CD4-positive, alpha-beta memory T cell (primary cell): Measurements from ENCODE around the gene RBM42. TPM values are rescaled to one million over a fixed set of nuclear protein-coding genes. Genes with fewer than 3 reads are reported as not detected.
A peak's percentile ranks its signal among the peaks of the same experiment; 100 is the strongest.
"Not testable (repeated sequence)": the region's sequence is repeated elsewhere in the genome, so short reads cannot be mapped to it uniquely, and the experiment has no call there.

ENCODE experiments used
- CTCF ChIA-PET: fragments of 350-600 bp; sonication (Branson Sonifier 250); formaldehyde crosslinking; loops from one replicate; lab custom pipeline; 2021; ENCODE audit warnings: inconsistent platforms; ENCODE audit not compliant: partially characterized antibody; lab: Charles Lee
- POLR2A ChIA-PET: fragments of 350-600 bp; sonication (Branson Sonifier 250); formaldehyde crosslinking; loops from one replicate; lab custom pipeline; 2021; ENCODE audit not compliant: partially characterized antibody; lab: Charles Lee
- DNase-seq, 5 donors: peaks; one replicate each; pipeline versions ENCODE4 v3.0.0 to v3.0.0-alpha.2; 2020 to 2022; ENCODE audit warnings: mixed read lengths in 1 of 5
- H3K27ac ChIP-seq: one replicate; pipeline ENCODE4 v1.7.0; 2013; ENCODE audit warnings: low read depth, low read length
- H3K27me3 ChIP-seq: 2 replicates; pipeline ENCODE4 v1.7.0; 2013; ENCODE audit warnings: mild to moderate bottlenecking, low read length, moderate library complexity; ENCODE audit not compliant: insufficient read depth
- H3K36me3 ChIP-seq: 2 replicates; pipeline ENCODE4 v1.7.0; 2013; ENCODE audit warnings: mild to moderate bottlenecking, low read length, moderate library complexity; ENCODE audit not compliant: insufficient read depth
- H3K4me1 ChIP-seq: 2 replicates; pipeline ENCODE4 v1.7.0; 2013; ENCODE audit warnings: mild to moderate bottlenecking, low read length, moderate library complexity; ENCODE audit not compliant: insufficient read depth
- H3K4me3 ChIP-seq, 2 donors: one replicate each; pipeline ENCODE4 v1.7.0; 2013; ENCODE audit warnings: low read length in 2 of 2, mild to moderate bottlenecking in 1 of 2
- H3K9me3 ChIP-seq, 2 donors: one replicate each; pipeline ENCODE4 v1.7.0; 2013; ENCODE audit warnings: low read length in 2 of 2, control low read depth in 1 of 2; ENCODE audit not compliant: control insufficient read depth in 1 of 2
- H3K27ac Mint-ChIP-seq, 7 donors: one replicate each; pipeline ENCODE4 v1.8.0; 2020 to 2021; ENCODE audit warnings: mixed read lengths in 7 of 7, mild to moderate bottlenecking in 6 of 7, inconsistent platforms in 3 of 7, moderate library complexity in 3 of 7
- H3K27me3 Mint-ChIP-seq, 2 donors: one replicate each; pipeline ENCODE4 v1.8.0; 2020 to 2021; ENCODE audit warnings: mixed read lengths in 2 of 2
- H3K36me3 Mint-ChIP-seq, 2 donors: one replicate each; pipeline ENCODE4 v1.8.0; 2020 to 2021; ENCODE audit warnings: mixed read lengths in 2 of 2, inconsistent platforms in 1 of 2, mild to moderate bottlenecking in 1 of 2
- H3K4me1 Mint-ChIP-seq, 4 donors: one replicate each; pipeline ENCODE4 v1.8.0; 2020 to 2021; ENCODE audit warnings: mixed read lengths in 4 of 4, mild to moderate bottlenecking in 1 of 4
- H3K4me3 Mint-ChIP-seq, 8 donors: one replicate each; pipeline ENCODE4 v1.8.0; 2020 to 2021; ENCODE audit warnings: mixed read lengths in 8 of 8, mild to moderate bottlenecking in 7 of 8, moderate library complexity in 6 of 8, inconsistent platforms in 3 of 8
- H3K9me3 Mint-ChIP-seq, 8 donors: one replicate each; pipeline ENCODE4 v1.8.0; 2020 to 2021; ENCODE audit warnings: mixed read lengths in 8 of 8, mild to moderate bottlenecking in 5 of 8, inconsistent platforms in 3 of 8, moderate library complexity in 1 of 8
- intact Hi-C: fragments of 100-400 bp; cut with micrococcal nuclease; formaldehyde crosslinking; loops from one replicate; pipeline ENCODE4 v1.15.1; 2023
- polyA plus RNA-seq, 2 donors: library from polyadenylated mRNA; unstranded; fragments of 300-500 nt; fragmentation: Illumina TruSeq; gene quantifications; one replicate each; pipeline ENCODE4 v1.2.3, GENCODE V29; 2021
- total RNA-seq, 2 experiments: library from RNA; stranded (reverse); gene quantifications; one replicate each; pipeline ENCODE4 v1.2.3, GENCODE V29; 2021

The RBM42 gene
- total and polyA plus RNA-seq, 4 experiments from 2014 or later: 42.9 to 61.0 (median 54.4) TPM

- Histone ChIP-seq H3K27me3 (no peaks in the 10 kb centered on the region), H3K9me3 (no peaks in the 10 kb centered on the region), H3K4me1 (no peaks in the 10 kb centered on the region), H3K4me3 (no peak overlapping the region), H3K27ac (no peak overlapping the region), H3K36me3 (no peaks in the 10 kb centered on the region)
- intact Hi-C loops: no loop called here
- H3K36me3 Mint-ChIP-seq: no peaks in the 10 kb centered on the region
- no peak overlapping the region for H3K27ac Mint-ChIP-seq
- H3K9me3 Mint-ChIP-seq: no peaks in the 10 kb centered on the region
- H3K27me3 Mint-ChIP-seq: peaks cover 4 to 7% of the 10 kb centered on the region in 2 donors
- H3K4me3 Mint-ChIP-seq: no peak overlapping the region
- ChIA-PET CTCF (no interaction called here), POLR2A (no interaction called here)
- DNase-seq: no peak
- H3K4me1 Mint-ChIP-seq: peaks cover 0 to 2% (median 1%) of the 10 kb centered on the region in 4 donors
These were observed 32.9 kb upstream of the RBM42 start for GRCh38 chr19:35595928-35596327.

GRCh38 chr19:35596366-35596999 lies 32.4 kb upstream of the RBM42 start:
- no peaks in the 10 kb centered on the region for H3K4me1 ChIP-seq
- Mint-ChIP-seq H3K4me1 (peaks cover 0 to 2% (median 1%) of the 10 kb centered on the region in 4 donors), H3K27me3 (peaks cover 4 to 7% of the 10 kb centered on the region in 2 donors), H3K4me3 (no peak overlapping the region), H3K9me3 (no peaks in the 10 kb centered on the region), H3K27ac (no peak overlapping the region), H3K36me3 (no peaks in the 10 kb centered on the region)
- CTCF ChIA-PET: interaction anchor here (1.0 to 1.5 kb wide), 2 partner anchors 48 to 86 kb away, joined by 4 to 5 read pairs; no protein-coding TSS in a partner anchor
- intact Hi-C loops: no loop called here
- no peaks in the 10 kb centered on the region for H3K9me3 ChIP-seq
- no peaks in the 10 kb centered on the region for H3K27me3 ChIP-seq
- no peak overlapping the region for H3K4me3 ChIP-seq
- POLR2A ChIA-PET: no interaction called here
- no peak overlapping the region for H3K27ac ChIP-seq
- peak in 1 of 5 donors; percentile 16 for DNase-seq
- H3K36me3 ChIP-seq: no peaks in the 10 kb centered on the region

- Histone ChIP-seq H3K4me1 (no peaks in the 10 kb centered on the region), H3K36me3 (no peaks in the 10 kb centered on the region), H3K9me3 (no peaks in the 10 kb centered on the region), H3K27me3 (no peaks in the 10 kb centered on the region), H3K4me3 (no peak overlapping the region), H3K27ac (no peak overlapping the region)
- Mint-ChIP-seq H3K4me1 (no peaks in the 10 kb centered on the region), H3K27me3 (peaks cover 1 to 4% of the 10 kb centered on the region in 2 donors), H3K36me3 (no peaks in the 10 kb centered on the region), H3K9me3 (peaks cover 0 to 3% (median 0%) of the 10 kb centered on the region in 8 donors), H3K27ac (no peak overlapping the region), H3K4me3 (no peak overlapping the region)
- POLR2A ChIA-PET: interaction anchor here (0.9 kb wide), 1 partner anchor 1607 kb away, joined by 3 read pairs; no protein-coding TSS in a partner anchor
- intact Hi-C loops: no loop called here
- DNase-seq: no peak
- CTCF ChIA-PET: no interaction called here
These were observed 26.9 kb upstream of the RBM42 start for GRCh38 chr19:35601971-35602370.

GRCh38 chr19:35604436-35604835 lies 24.4 kb upstream of the RBM42 start:
- H3K4me3 Mint-ChIP-seq, DNase-seq, H3K36me3 Mint-ChIP-seq, H3K27ac Mint-ChIP-seq, H3K27me3 Mint-ChIP-seq, H3K27ac ChIP-seq, H3K27me3 ChIP-seq, H3K36me3 ChIP-seq, H3K9me3 ChIP-seq, H3K4me1 ChIP-seq, intact Hi-C loops, H3K4me3 ChIP-seq, CTCF ChIA-PET, H3K4me1 Mint-ChIP-seq: not testable (repeated sequence)
- POLR2A ChIA-PET: interaction anchor here (0.7 kb wide), 1 partner anchor 56 kb away, joined by 3 read pairs; no protein-coding TSS in a partner anchor
- peaks cover 0 to 12% (median 4%) of the 10 kb centered on the region in 8 donors for H3K9me3 Mint-ChIP-seq

GRCh38 chr19:35607170-35607569 lies 21.7 kb upstream of the RBM42 start:
- H3K27me3 Mint-ChIP-seq, H3K27ac Mint-ChIP-seq, H3K36me3 Mint-ChIP-seq, H3K4me3 ChIP-seq, H3K36me3 ChIP-seq, intact Hi-C loops, H3K9me3 ChIP-seq, H3K4me3 Mint-ChIP-seq, DNase-seq, H3K27ac ChIP-seq, H3K27me3 ChIP-seq: not testable (repeated sequence)
- ChIA-PET CTCF (interaction anchor here (1.8 kb wide), 1 partner anchor 20 kb away, joined by 3 read pairs; no protein-coding TSS in a partner anchor), POLR2A (interaction anchor here (1.0 kb wide), 1 partner anchor 41 kb away, joined by 3 read pairs; the partner anchor contains the start of gene COX6B1)
- Mint-ChIP-seq H3K9me3 (peaks cover 0 to 12% (median 4%) of the 10 kb centered on the region in 8 donors), H3K4me1 (peaks cover 16 to 34% (median 22%) of the 10 kb centered on the region in 4 donors)
- peaks cover 26% of the 10 kb centered on the region for H3K4me1 ChIP-seq

- Mint-ChIP-seq H3K36me3 (peaks cover 3% of the 10 kb centered on the region in 2 donors), H3K9me3 (peaks cover 0 to 12% (median 5%) of the 10 kb centered on the region in 8 donors), H3K27ac (peak overlapping the region in 1 of 7 donors; percentile 25), H3K4me3 (no peak overlapping the region), H3K4me1 (peaks cover 16 to 39% (median 26%) of the 10 kb centered on the region in 4 donors), H3K27me3 (peaks cover 0 to 1% of the 10 kb centered on the region in 2 donors)
- Histone ChIP-seq H3K4me1 (peaks cover 29% of the 10 kb centered on the region), H3K27ac (no peak overlapping the region), H3K4me3 (no peak overlapping the region), H3K36me3 (no peaks in the 10 kb centered on the region), H3K27me3 (no peaks in the 10 kb centered on the region), H3K9me3 (no peaks in the 10 kb centered on the region)
- ChIA-PET CTCF (interaction anchor here (0.9 to 1.8 kb wide), 2 partner anchors 20 to 60 kb away, joined by 3 read pairs; no protein-coding TSS in a partner anchor), POLR2A (interaction anchor here (1.0 kb wide), 1 partner anchor 41 kb away, joined by 3 read pairs; the partner anchor contains the start of gene COX6B1)
- intact Hi-C loops: no loop called here
- no peak for DNase-seq
These were observed 21.2 kb upstream of the RBM42 start for GRCh38 chr19:35607661-35608060.

GRCh38 chr19:35608251-35608650 lies 20.6 kb upstream of the RBM42 start:
- peaks cover 0 to 1% of the 10 kb centered on the region in 2 donors for H3K27me3 Mint-ChIP-seq

More at GRCh38 chr19:35608251-35608650, 20.6 kb upstream of the RBM42 start:
- Histone ChIP-seq H3K4me1 (peaks cover 34% of the 10 kb centered on the region), H3K4me3 (no peak overlapping the region), H3K9me3 (no peaks in the 10 kb centered on the region), H3K27me3 (no peaks in the 10 kb centered on the region), H3K36me3 (no peaks in the 10 kb centered on the region), H3K27ac (no peak overlapping the region)
- Mint-ChIP-seq H3K4me3 (peak overlapping the region in 2 of 8 donors; percentile 12 to 40), H3K27ac (peak overlapping the region in 1 of 7 donors; percentile 41), H3K4me1 (peaks cover 16 to 45% (median 27%) of the 10 kb centered on the region in 4 donors), H3K9me3 (peaks cover 0 to 12% (median 5%) of the 10 kb centered on the region in 8 donors), H3K36me3 (peaks cover 3% of the 10 kb centered on the region in 2 donors)
- no peak for DNase-seq
- CTCF ChIA-PET: interaction anchor here (0.9 to 1.8 kb wide), 2 partner anchors 21 to 60 kb away, joined by 3 read pairs; no protein-coding TSS in a partner anchor
- intact Hi-C loops: no loop called here
- POLR2A ChIA-PET: no interaction called here
